ENCODE data around the gene GNA12. TPM values are rescaled to one million over a fixed set of nuclear protein-coding genes. Genes with fewer than 3 reads are reported as not detected.

GNA12 gene
- total and polyA plus RNA-seq, 10 of the 15 experiments (the other 5 are each of a cell fraction or from before 2014, with no cell fraction given): 1.9 to 51.8 (median 12.6) TPM

GRCh38 chr7:2779051-2779450 lies 65.1 kb downstream of the GNA12 start:
- H3K27me3 ChIP-seq (replicated peaks in 1 of 2; ENCODE audit: control insufficient read depth in 2 of 2, insufficient read depth in 2 of 2, low read length in 1 of 2): no peaks in the 10 kb centered on the region
- H3K79me2 ChIP-seq (ENCODE audit: control insufficient read depth, insufficient read depth, low read length): no peaks in the 10 kb centered on the region
- intact Hi-C loops (cut with micrococcal nuclease; ENCODE audit: unreplicated experiment) (no loop called here), in situ Hi-C loops (cut with MboI) (no loop called here)
- H3K27ac ChIP-seq (ENCODE audit: control insufficient read depth, insufficient read depth): no peak overlapping the region
- FAIRE-seq: no peak
- no peak for ATAC-seq
- ChIA-PET CTCF (no interaction called here), RAD21 (ENCODE audit: unreplicated experiment) (interaction anchor here (1.0 to 1.2 kb wide), 2 partner anchors 23 to 69 kb away, joined by 3 to 4 read pairs; no protein-coding TSS in a partner anchor), POLR2A (interaction anchor here (0.6 to 1.5 kb wide), 3 partner anchors 10 to 494 kb away, joined by 3 read pairs; no protein-coding TSS in a partner anchor), SMC1A (ENCODE audit: uncharacterized antibody, unreplicated experiment) (interaction anchor here (1.0 to 2.6 kb wide), 4 partner anchors 19 to 46 kb away, joined by 3 to 5 read pairs (median 4); no protein-coding TSS in a partner anchor)
- H2AFZ ChIP-seq (ENCODE audit: control insufficient read depth, low read depth, low read length): no peak overlapping the region
- BruUV-seq (replicated peaks): no TSS peak
- no peak for DNase-seq (ENCODE audit: low read depth, low spot score)
- H3K4me1 ChIP-seq (ENCODE audit: control insufficient read depth, insufficient read depth, low read length): no peaks in the 10 kb centered on the region
- no peaks in the 10 kb centered on the region for H3K9me3 ChIP-seq (replicated peaks; ENCODE audit: control insufficient read depth, insufficient read depth, low read length)
- 88% methylated on average over 8 of the region's 8 CpGs for WGBS (ENCODE audit: insufficient coverage, insufficient replicate concordance, low lambda C conversion rate, missing lambda C conversion rate)
- no peaks in the 10 kb centered on the region; a peak in 2 of 4 replicates for H3K36me3 ChIP-seq (ENCODE audit: control insufficient read depth in 2 of 2, insufficient read depth in 2 of 2, low read length in 1 of 2)
- no peak overlapping the region for H3K4me2 ChIP-seq (ENCODE audit: control insufficient read depth, insufficient read depth)
- TF ChIP-seq CHD2 (IDR thresholded peaks at IDR 0.05; ENCODE audit: borderline replicate concordance, low read depth, low read length) (no peak), TARDBP (IDR thresholded peaks at IDR 0.05; ENCODE audit: borderline replicate concordance) (no peak), USF2 (IDR thresholded peaks at IDR 0.05; ENCODE audit: borderline replicate concordance, low read depth, low read length) (no peak), ZBTB11 (CRISPR knock-in tag; IDR thresholded peaks at IDR 0.05) (no peak), IKZF1 (conservative IDR thresholded peaks at IDR 0.05) (no peak)
- no peak overlapping the region for H3K4me3 ChIP-seq
- H4K20me1 ChIP-seq (ENCODE audit: control insufficient read depth, insufficient read depth): no peaks in the 10 kb centered on the region
- H3K9ac ChIP-seq (ENCODE audit: control insufficient read depth, insufficient read depth, low read length): no peak overlapping the region
